ENCODE results near the gene SCAF8.
"Not testable (repeated sequence)": the region's sequence is repeated elsewhere in the genome, so short reads cannot be mapped to it uniquely, and the experiment has no call there.

Gene SCAF8

GRCh38 chr6:154736618-154737259, 3.5 kb downstream of the SCAF8 start:
- DNase-seq (ENCODE audit: low spot score): no peak

GRCh38 chr6:154737424-154737823, 4.2 kb downstream of the SCAF8 start:
- no peak for DNase-seq (ENCODE audit: low spot score)

- DNase-seq (ENCODE audit: low spot score): no peak
Measured at GRCh38 chr6:154738551-154738961, 5.3 kb downstream of the SCAF8 start.

- DNase-seq (ENCODE audit: low spot score): no peak
Measured at GRCh38 chr6:154740658-154741057, 7.4 kb downstream of the SCAF8 start.

- DNase-seq (ENCODE audit: low spot score): no peak
Measured at GRCh38 chr6:154742891-154743290, 9.7 kb downstream of the SCAF8 start.

GRCh38 chr6:154744029-154744745, 11.0 kb downstream of the SCAF8 start:
- not testable (repeated sequence) for DNase-seq (ENCODE audit: low spot score)

GRCh38 chr6:154745243-154745642, 12.0 kb downstream of the SCAF8 start:
- DNase-seq (ENCODE audit: low spot score): no peak

GRCh38 chr6:154749341-154749740, 16.1 kb downstream of the SCAF8 start:
- DNase-seq (ENCODE audit: low spot score): no peak

- DNase-seq (ENCODE audit: low spot score): no peak
Measured at GRCh38 chr6:154751011-154751800, 18.0 kb downstream of the SCAF8 start.

GRCh38 chr6:154752022-154752421, 18.8 kb downstream of the SCAF8 start:
- DNase-seq (ENCODE audit: low spot score): no peak

- peak; percentile 11 for DNase-seq (ENCODE audit: low spot score)
Measured at GRCh38 chr6:154754152-154754551, 20.9 kb downstream of the SCAF8 start.

- DNase-seq (ENCODE audit: low spot score): no peak
Measured at GRCh38 chr6:154757352-154758050, 24.3 kb downstream of the SCAF8 start.

- DNase-seq (ENCODE audit: low spot score): no peak
Measured at GRCh38 chr6:154758125-154758524, 24.9 kb downstream of the SCAF8 start.

- DNase-seq (ENCODE audit: low spot score): no peak
Measured at GRCh38 chr6:154763650-154764049, 30.4 kb downstream of the SCAF8 start.

GRCh38 chr6:154765273-154765672, 32.1 kb downstream of the SCAF8 start:
- DNase-seq (ENCODE audit: low spot score): no peak

- no peak for DNase-seq (ENCODE audit: low spot score)
Measured at GRCh38 chr6:154766288-154766687, 33.1 kb downstream of the SCAF8 start.

GRCh38 chr6:154767003-154767723, 33.9 kb downstream of the SCAF8 start:
- DNase-seq (ENCODE audit: low spot score): no peak

GRCh38 chr6:154768280-154768679, 35.1 kb downstream of the SCAF8 start:
- no peak for DNase-seq (ENCODE audit: low spot score)

- no peak for DNase-seq (ENCODE audit: low spot score)
Measured at GRCh38 chr6:154773610-154774089, 40.4 kb downstream of the SCAF8 start.

GRCh38 chr6:154779157-154779556, 45.9 kb downstream of the SCAF8 start:
- DNase-seq (ENCODE audit: low spot score): not testable (repeated sequence)

GRCh38 chr6:154782193-154782592, 49.0 kb downstream of the SCAF8 start:
- DNase-seq (ENCODE audit: low spot score): no peak

Data from GM03348 (cell line).